ENCODE results near the gene SYT1. TPM values are rescaled to one million over a fixed set of nuclear protein-coding genes. Genes with fewer than 3 reads are reported as not detected.

The SYT1 gene
- total RNA-seq, 2 experiments from 2014 or later: not detected

GRCh38 chr12:78964521-78964920 is 99.9 kb downstream of the SYT1 start:
- Histone ChIP-seq H3K27ac (ENCODE audit: low read depth in 1 of 2, low read length in 2 of 2) (no peak overlapping the region), H3K4me1 (ENCODE audit: insufficient read depth, low read length) (no peaks in the 10 kb centered on the region), H3K4me3 (ENCODE audit: low read length) (no peak overlapping the region), H3K36me3 (ENCODE audit: insufficient read depth, low read length) (no peaks in the 10 kb centered on the region), H3K9me3 (ENCODE audit: control insufficient read depth in 1 of 2, insufficient read depth in 1 of 2, low read length in 2 of 2) (peaks cover 0 to 4% of the 10 kb centered on the region in 2 experiments), H3K27me3 (ENCODE audit: control insufficient read depth in 1 of 2, insufficient read depth in 2 of 2, low read length in 2 of 2) (no peaks in the 10 kb centered on the region)
- Mint-ChIP-seq H3K27me3 (no peaks in the 10 kb centered on the region), H3K4me1 (ENCODE audit: low read depth) (no peaks in the 10 kb centered on the region), H3K36me3 (ENCODE audit: low read depth) (no peaks in the 10 kb centered on the region), H3K9me3 (peaks cover 6% of the 10 kb centered on the region), H3K27ac (no peak overlapping the region), H3K4me3 (no peak overlapping the region)
- CTCF ChIA-PET: no interaction called here
- TF ChIP-seq CTCF (IDR thresholded peaks at IDR 0.05): no peak
- POLR2A ChIA-PET: no interaction called here
- DNase-seq (no peak), ATAC-seq (ENCODE audit: poor library complexity) (no peak)
- intact Hi-C loops (cut with DNase I, micrococcal nuclease): no loop called here

GRCh38 chr12:78966062-78966461 is 101.5 kb downstream of the SYT1 start:
- Histone ChIP-seq H3K4me1 (ENCODE audit: insufficient read depth, low read length) (no peaks in the 10 kb centered on the region), H3K4me3 (ENCODE audit: low read length) (no peak overlapping the region), H3K36me3 (ENCODE audit: insufficient read depth, low read length) (no peaks in the 10 kb centered on the region), H3K9me3 (ENCODE audit: control insufficient read depth in 1 of 2, insufficient read depth in 1 of 2, low read length in 2 of 2) (peaks cover 0 to 4% of the 10 kb centered on the region in 2 experiments), H3K27ac (ENCODE audit: low read depth in 1 of 2, low read length in 2 of 2) (no peak overlapping the region), H3K27me3 (ENCODE audit: control insufficient read depth in 1 of 2, insufficient read depth in 2 of 2, low read length in 2 of 2) (no peaks in the 10 kb centered on the region)
- DNase-seq (no peak), ATAC-seq (ENCODE audit: poor library complexity) (no peak)
- Mint-ChIP-seq H3K27me3 (no peaks in the 10 kb centered on the region), H3K27ac (no peak overlapping the region), H3K4me1 (ENCODE audit: low read depth) (no peaks in the 10 kb centered on the region), H3K9me3 (peaks cover 6% of the 10 kb centered on the region), H3K4me3 (no peak overlapping the region), H3K36me3 (ENCODE audit: low read depth) (no peaks in the 10 kb centered on the region)
- POLR2A ChIA-PET: no interaction called here
- CTCF ChIA-PET: no interaction called here
- no peak for TF ChIP-seq CTCF (IDR thresholded peaks at IDR 0.05)
- intact Hi-C loops (cut with DNase I, micrococcal nuclease): no loop called here

- Histone ChIP-seq H3K9me3 (ENCODE audit: control insufficient read depth in 1 of 2, insufficient read depth in 1 of 2, low read length in 2 of 2) (peaks cover 0 to 4% of the 10 kb centered on the region in 2 experiments), H3K4me3 (ENCODE audit: low read length) (no peak overlapping the region), H3K4me1 (ENCODE audit: insufficient read depth, low read length) (no peaks in the 10 kb centered on the region), H3K27me3 (ENCODE audit: control insufficient read depth in 1 of 2, insufficient read depth in 2 of 2, low read length in 2 of 2) (no peaks in the 10 kb centered on the region), H3K27ac (ENCODE audit: low read depth in 1 of 2, low read length in 2 of 2) (no peak overlapping the region), H3K36me3 (ENCODE audit: insufficient read depth, low read length) (no peaks in the 10 kb centered on the region)
- intact Hi-C loops (cut with DNase I, micrococcal nuclease): no loop called here
- CTCF ChIA-PET: no interaction called here
- peaks cover 6% of the 10 kb centered on the region for H3K9me3 Mint-ChIP-seq
- H3K27ac Mint-ChIP-seq: no peak overlapping the region
- DNase-seq (no peak), ATAC-seq (ENCODE audit: poor library complexity) (no peak)
- no peak overlapping the region for H3K4me3 Mint-ChIP-seq
- no peaks in the 10 kb centered on the region for H3K4me1 Mint-ChIP-seq (ENCODE audit: low read depth)
- no peak for TF ChIP-seq CTCF (IDR thresholded peaks at IDR 0.05)
- H3K36me3 Mint-ChIP-seq (ENCODE audit: low read depth): no peaks in the 10 kb centered on the region
- H3K27me3 Mint-ChIP-seq: no peaks in the 10 kb centered on the region
- POLR2A ChIA-PET: no interaction called here
Measured at GRCh38 chr12:78966926-78967325, 102.4 kb downstream of the SYT1 start.
